Stimulated activated CD8-positive, alpha-beta memory T cell treated with anti-CD3 and anti-CD28 coated beads, Interleukin-15, amount 100 ng/mL, for 48 hours (primary cell): ENCODE measurements around the gene TSHZ3.

Experiments
- DNase-seq, 2 donors: peaks; one replicate each; pipeline ENCODE4 v3.0.0-alpha.2; 2020; ENCODE audit warnings: low read depth in 2 of 2

The TSHZ3 gene

DNA sequence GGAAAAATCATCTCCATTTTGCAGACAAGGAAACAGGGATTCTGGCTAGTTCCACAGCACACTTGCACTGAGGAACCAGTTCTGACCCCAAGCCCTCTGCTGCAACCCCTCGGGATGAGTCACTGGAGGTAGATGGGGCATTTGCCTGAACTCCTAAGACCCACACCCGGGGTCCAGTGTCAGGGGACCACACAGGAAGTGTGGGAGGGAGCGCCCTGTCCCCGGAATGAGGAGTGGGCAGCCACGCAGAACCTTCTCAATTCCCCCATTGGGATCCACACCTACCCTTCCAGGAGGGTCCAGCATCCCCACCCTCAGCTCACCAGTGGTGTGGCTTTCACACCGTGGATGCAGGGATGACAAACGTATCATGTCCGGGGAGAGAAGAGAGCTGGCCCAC, 62.7 kb downstream of the TSHZ3 start:
- no peak for DNase-seq

DNA sequence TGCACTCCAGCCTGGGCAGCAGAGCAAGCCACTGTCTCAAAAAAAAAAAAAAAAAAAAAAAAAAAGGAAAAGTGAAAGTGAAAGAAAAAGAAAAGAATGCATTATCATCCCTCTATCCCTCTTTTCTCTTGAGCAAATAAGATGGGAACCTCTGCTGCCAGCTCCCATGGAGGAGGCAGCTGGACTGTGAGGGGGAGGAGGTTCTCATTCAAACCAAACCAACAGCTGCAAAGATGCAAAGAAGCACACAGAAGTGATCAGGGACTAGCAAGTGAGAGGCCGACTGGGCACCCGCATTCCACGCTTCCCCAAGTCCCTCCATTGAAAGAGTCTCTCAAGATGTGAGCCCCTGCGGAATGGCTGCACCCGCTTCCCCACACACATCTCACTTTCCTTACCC, 63.5 kb downstream of the TSHZ3 start:
- DNase-seq = no peak

DNA sequence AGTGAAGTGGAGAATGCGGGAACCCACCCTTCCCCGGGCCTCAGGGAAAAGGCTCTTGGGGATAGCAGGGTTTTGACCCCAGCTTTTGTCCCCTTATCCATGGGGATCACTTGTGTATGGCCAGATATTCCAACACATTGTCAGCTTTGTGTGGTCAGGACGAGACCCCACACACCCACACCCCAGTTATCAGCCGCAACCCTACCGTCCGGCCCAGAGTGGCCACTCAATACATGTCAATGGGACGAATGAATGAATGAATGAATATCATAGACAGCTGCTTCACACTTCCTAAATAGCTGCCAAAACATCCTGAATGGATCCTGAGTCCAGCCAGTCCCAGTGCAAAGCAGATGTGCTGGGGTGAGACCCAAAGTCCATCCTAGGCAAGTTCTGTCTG, 64.6 kb downstream of the TSHZ3 start:
- no peak for DNase-seq

DNA sequence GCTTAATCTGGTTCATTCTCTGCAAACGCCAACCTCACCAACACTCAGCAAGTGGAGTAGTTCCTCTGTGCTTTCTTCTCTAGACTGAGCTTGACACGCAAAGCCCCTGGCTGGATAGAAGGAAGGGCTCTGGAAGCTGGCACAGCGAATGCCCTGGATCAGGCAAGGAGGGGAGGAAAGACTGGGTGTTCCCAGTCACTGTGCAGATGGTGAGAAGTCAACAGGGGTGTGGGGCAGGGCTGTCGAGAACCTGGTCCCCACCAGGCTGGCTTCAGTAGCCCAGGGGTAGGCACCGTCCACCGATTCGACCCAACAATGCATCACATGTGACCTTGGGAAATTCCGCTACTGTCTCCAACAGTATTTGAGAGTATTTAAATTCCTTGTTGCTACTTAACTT, 65.5 kb downstream of the TSHZ3 start:
- DNase-seq = no peak

DNA sequence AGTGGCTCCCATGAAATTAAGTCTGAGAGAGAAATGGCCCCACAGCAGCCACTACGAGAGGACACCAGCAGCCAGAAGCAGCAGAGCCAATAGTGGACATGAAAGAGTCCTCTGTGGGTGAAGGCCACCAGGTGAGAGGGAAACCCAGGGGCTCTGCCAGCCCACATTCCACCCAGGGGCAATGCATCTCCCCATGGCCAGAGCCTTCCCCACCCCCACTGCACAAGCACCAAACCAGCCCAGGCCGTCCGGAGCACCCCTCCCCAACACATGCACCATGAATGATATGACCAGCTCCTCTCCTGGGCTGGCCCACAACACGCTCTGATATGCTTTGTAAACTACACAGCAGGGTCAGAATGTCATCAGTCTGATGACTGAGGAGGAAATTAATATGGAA, 66.9 kb downstream of the TSHZ3 start:
- no peak for DNase-seq

DNA sequence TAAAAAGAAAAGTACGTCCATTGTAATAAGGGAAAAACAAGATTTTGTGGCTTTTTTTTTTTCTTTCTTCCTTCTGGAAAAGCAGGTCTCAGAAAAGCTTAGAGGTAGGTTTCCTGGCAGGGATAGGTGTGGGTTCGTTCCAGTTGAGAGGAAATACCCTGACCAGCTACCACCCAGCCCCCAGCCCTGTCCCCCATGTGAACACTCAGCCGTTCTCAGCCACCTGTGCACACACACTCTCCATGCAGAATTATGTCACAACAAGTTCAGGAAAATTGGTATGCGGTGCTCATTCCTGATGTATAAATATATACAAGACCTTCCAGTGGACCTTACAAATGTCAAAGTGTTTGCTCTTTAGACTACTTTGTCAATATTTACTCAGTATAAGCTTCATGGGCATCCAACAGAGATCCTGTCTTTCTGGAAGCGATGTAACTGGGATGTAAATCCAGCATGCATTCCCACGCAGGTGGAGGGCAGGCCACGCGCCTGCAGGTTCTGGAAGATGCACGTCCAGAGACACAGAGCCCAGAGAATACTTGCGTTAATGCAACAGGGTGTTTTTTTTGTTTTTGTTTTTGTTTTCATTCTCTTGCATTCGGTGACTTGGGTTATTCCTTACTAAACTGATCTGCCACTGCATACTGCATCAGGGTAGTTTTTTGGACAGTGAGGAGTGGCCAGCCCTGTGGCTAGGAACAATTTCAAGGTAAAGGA, 68.8 kb downstream of the TSHZ3 start:
- no peak for DNase-seq

DNA sequence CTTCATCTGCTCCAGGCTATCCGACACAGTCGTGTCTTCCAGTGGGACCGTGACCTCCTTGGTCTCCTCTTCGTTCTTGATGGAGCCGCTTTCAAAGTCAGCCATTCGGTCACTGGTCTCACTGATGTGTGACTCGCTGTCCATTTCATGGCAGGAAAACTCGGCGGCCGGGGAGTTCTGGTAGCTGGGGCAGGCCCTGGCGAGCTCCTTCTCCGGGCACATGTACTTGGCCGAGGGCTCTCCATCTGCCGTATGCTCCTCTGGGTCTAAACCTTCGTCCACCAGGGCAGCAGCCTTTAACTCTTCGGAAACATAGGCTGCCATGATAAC, 69.8 kb downstream of the TSHZ3 start:
- DNase-seq = no peak

DNA sequence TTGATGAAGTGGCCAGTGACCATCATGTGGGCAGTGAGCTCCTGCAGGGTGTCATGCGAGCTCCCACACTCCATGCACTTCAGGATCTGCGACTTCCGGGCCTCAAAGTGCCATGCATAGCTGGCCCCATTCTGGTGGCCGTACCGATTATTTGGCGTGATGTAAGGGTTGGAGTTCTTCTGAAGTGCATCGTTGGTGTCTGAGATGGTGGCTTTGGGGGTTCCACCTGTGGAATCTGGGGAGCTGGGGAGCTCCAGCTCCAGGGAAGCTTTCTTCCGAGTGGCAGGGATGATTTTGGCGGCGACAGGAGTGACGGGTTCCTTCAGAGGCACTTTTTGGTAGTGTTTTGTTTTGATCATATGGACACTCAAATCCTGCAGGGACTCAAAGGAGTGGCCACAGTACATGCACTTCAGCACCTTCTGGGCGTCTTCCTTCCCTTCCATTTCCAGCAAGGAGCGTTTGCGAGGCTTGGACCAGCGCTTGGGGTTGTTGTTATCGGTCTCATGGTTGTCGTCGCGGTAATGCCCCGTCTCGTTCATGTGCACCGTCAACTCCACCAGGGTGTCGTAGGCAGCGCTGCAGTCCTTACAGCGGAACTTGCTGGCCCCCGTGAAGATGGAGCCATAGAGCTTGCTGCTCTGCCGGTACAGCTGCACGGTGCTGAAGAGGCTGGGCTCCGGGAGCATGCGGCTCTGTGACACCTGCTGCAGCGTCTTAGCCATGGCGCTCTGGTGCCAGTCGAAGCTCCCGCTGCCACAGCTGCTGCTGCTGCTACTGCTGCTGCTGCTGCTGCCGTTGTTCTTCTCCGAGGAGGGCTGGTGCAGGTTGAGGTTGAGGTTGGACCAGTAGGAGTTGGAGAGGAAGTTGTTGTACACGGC, 70.4 kb downstream of the TSHZ3 start:
- no peak for DNase-seq

DNA sequence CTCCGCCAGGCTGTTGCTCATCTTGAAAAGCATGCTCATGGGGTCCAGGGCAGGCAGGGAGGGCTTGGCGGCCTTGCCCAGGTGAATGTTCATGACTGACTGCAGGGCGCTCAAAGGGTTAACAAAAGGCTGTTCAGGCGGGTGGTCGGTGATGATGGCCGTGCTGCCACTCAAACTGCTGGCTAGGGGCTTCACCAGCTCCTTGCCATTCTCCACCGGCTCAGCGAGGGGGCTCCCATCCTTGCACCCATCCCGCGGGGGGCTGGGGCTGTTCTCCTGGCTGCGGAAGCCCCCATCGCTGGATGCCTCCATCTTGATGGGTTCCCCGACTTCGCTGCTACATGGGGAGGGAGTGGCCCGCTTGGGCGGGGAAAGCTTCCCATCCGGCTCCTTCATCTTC, 71.7 kb downstream of the TSHZ3 start:
- no peak for DNase-seq

DNA sequence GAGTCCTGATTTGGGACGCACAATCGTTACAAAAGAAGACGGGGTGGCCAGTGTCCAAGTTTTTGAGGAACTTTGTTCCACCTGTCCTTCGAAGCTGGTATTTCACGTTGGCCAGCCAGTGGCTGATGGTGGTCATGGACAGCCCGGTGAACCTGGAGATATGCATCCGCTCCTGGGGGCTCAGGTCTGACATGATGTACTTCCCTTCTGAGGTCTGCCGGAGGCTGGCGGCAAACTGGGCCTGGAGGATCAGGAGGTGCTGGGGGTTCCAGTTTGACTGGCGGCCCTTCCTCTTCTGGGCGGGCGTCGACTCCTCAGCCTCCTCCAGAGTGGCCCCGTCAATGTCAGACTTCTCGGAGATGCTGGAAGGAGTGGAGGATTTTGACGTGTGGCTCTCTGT, 72.4 kb downstream of the TSHZ3 start:
- DNase-seq = no peak

DNA sequence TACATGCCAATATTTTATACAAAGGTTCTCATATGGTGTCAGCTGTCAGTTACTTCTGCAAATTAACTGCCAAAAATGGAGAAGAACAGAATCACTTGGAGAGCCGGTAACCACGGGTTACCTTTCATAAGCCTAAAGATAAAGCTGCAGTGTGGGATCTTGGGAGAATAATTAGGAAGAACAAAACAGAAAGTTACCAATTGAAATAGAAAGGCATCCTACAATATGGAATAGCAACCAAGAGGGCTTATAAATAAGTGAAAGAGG, 74.2 kb downstream of the TSHZ3 start:
- no peak for DNase-seq

DNA sequence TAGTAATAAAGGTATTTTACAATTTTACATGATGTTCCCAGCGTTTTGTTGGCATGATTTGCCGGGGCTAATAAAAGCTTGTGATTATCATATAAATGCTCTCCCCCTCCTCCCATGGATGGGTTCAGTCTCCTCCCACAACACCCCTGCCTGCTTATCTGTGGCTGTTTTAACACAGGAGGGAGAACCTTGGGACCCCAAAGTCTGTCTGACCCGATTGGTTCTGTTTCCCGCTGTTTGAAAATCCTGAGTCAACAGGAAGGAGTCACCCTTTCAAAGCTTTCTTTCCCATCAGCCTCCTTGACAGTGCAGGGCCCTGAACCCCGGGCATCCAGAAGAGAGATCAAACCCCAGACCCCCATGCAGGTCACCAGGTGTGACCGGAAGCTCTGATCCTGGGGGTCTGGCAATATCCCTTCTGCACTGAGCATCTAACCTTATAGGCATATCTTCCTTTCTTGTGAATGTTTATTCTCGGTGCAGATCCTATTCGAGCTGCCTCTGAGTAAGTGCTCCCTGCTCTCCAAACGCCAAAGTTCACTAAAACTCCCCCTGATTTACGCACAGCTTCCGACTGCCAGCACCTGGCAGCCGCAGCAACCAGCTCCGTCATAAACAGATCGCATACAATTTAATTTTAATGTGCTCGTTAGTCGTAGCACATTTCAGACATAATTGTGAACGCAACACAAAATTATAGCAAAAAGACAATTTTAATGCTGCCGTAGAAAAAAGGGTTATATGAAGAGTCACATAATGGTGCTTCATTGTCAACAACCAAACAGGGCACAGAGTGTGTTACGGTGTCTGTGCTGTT, 74.8 kb downstream of the TSHZ3 start:
- no peak for DNase-seq

DNA sequence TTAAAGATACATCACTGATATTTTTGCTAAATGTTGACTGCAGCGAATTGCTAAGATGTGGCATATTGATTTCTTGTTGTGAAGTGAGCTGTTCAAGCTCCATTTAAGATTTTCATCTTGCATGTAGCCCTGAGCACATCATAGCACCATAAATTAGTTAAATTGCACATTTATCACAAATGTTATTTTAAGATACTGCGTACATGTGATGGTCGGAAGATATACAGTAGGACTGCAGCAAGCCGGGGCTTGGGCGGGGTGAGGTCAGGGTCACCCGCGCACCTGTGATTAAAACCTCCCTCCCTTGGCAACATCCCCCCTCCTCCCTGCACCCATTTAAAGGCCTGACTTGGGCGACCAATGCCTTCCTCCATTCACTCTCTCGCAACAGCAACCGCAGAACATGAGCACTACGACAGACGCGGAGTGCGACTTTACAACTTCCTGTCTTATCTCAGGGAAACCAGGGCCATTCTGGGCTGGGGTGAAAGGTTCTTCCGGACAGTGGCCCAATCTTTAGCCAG, 76.6 kb downstream of the TSHZ3 start:
- no peak for DNase-seq

DNA sequence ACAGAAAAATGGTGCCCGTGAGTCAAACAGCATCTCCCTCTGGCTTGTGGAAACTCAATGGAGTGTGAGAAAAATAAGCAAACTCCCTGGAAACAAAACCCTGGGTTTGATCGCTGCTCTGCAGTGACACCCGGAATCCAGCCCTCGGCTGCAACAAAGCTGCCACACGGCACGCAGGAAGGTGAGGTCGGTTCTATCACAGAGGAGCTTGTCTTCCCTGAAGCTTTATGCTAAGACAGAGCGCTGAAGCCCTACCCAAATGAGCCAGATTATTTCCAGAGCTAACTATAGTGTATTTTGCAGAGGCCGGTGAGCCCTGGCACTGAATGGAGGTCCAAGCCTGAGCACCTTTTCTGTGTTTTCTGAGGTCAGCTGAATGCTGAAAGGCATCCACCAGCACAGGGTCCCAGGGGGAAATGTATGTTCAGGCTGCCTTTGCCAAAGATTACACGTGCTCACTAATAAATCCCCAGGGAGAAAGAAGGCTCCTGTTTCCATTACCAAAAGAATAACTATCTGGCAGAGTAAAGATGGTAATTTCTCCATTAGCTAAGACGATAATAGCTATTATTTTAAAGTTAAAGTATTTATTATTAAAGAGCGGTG, 77.8 kb downstream of the TSHZ3 start:
- no peak for DNase-seq

DNA sequence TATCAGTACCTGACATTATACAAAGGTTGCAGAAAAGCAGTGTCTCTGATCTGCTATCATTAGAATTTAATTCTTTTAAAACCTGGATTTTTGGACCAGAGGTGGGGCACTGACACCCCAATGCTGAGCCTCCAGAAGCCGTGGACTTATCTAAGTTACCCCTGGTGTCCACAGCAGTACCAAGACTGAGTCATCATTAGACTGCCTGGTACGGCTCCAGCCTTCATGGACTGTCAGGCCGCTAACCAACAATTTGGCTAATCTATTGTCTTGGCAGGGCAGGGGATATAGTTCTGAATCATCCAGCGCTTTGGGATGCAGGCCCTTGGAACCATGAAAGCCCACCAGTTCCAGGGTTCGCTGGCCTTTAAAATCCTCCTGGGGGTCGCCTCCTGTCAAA, 78.3 kb downstream of the TSHZ3 start:
- no peak for DNase-seq

DNA sequence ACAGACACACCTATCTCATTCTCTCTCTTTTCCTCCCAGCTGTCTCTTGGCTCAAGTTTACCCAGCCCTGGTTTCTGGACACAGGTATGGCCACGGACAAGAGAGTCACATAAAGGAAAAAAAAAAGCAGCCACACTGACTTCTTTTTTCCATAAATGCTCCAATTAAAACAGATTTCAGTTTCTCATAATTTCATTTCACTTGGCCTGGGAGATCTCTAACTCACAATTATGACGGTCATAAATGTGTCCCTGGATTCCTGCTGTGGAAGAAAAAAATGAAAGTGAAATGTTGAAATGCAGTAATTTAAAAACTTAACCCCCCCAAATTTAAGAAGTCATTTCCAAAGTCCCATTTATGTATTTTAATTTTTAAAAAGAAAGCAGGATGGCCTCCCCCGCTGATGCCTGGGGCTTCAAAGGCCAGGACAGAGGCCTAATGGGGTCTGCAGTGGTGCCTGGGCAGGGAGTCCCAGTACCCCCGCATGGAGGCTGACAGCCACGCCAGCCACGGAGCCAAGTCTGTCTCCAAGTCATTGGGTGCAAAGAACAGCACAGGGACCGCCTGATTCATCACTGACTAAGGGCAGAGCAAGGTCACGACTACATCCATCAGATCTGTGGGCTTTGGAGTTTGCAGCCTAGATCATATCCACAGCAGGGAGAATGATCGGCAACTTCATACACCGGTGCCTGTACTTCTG, 79.7 kb downstream of the TSHZ3 start:
- no peak for DNase-seq

DNA sequence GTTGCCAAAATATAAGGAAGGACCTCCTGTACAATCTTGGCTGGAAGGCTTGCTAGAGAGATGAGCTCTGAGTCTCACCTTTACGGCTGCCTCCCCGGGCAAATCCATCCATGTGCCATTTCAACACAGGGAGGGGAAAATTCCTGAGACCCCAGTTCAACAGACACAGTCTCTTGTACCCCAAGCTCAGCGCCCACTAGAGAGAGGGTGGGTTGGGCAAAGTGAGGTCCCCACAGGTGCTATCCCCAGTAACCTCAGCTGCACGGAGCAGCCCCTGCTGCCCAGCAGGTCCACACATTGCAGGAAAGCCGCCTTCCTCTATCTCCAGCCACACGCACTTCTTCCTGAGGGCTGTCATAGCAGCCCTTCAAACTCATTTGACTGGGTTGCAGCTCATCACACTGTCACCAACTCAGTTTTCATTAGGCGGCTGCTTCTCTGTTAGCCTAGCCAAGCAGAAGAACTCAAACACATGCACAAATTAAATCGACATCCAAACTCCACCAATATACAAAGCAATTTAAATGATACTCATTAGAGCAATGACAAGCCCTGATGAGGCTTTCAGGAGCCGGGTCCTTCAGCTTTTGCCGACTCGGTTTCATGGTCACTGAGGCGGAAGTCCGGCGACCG, 80.4 kb downstream of the TSHZ3 start:
- no peak for DNase-seq

DNA sequence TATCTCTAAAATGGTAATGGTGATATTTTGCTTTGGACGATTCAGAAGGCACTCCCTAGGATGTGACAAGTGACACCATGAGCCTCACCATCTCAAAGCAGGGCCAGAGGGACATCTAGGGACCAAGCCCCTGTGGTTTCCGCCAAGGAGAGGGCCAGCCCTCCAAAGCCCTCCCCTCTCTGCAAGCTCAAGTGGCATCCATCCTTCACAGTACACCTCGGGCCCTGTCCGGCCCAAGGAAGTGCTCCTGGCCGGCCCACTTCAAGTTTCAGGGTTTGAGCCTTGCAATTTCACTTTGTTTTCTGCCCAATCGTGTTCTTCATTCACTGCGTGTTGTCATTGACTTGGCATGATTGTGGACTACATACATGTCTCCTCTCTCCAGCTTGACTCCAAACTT, 82.5 kb downstream of the TSHZ3 start:
- no peak for DNase-seq

DNA sequence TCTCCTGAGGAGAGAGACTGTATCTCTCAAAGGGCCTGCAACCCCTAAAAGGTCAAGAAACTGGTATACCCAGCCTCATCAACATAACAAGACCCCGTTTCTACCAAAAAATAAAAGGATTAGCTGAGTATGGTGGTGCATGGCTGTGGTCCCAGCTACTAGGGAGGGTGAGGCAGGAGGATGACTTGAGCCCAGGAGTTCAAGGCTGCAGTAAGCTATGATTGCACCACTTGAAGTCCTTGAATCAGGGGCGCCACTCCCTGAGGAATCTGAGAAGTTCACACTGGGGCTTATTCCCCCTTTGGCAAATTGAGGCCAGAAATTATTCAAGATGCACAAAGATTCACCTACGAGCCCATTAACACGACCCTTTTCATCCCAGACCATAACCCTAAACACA, 83.0 kb downstream of the TSHZ3 start:
- no peak for DNase-seq

DNA sequence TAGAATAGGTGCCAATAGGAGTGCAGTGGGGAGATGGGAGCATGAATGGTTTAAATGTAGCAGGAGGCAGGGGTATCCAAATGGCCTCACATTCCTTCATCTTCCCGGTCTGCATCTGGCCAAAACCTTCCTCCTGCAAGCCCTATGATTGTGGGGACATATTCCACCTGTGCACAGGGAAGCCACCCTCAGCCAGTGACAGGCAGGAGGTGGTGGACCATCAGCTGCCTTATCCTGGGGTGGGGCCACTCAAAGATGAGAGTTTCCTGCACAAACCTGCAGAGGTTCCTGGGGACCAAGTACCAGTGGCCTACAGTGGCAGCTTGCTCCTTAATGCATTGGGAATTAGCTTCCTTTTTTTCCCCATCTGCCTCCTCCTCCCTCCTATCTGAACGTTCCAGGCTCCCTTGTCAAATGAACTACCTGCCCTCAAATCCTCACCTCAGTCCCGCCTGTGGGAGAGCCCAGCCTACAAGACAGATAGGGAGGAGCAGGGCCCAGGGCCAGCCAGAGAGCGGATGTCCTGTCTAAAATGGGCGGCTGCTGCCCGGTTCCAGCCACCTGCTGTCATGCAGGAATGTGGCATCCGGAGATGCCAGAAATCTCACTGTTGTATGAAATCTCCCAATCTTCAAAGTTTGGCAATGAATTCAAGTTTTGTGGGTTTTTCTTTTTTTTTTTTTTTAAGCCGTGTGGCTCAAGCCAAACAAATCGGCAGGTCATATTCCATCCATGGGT, 85.0 kb downstream of the TSHZ3 start:
- no peak for DNase-seq
